Muscle of arm (tissue), 12 donors: ENCODE results near the gene PTGFRN. TPM values are rescaled to one million over a fixed set of nuclear protein-coding genes. Genes with fewer than 3 reads are reported as not detected.

ENCODE experiments used
- DNase-seq: peaks from one replicate; pipeline ENCODE4 v3.0.0-alpha.2; 2013
- polyA plus RNA-seq, 12 donors: library from polyadenylated mRNA; unstranded; fragments of 120-200 nt; gene quantifications; one replicate each; pipeline ENCODE4 v1.2.1, GENCODE V29; 2013; ENCODE audit not compliant: insufficient read length in 12 of 12

Gene PTGFRN
- polyA plus RNA-seq, 12 donors: 69.8 to 166 (median 137) TPM; not detected in 1

GRCh38 chr1:117029685-117030084, 120.0 kb downstream of the PTGFRN start:
- no peak for DNase-seq

GRCh38 chr1:117030271-117030877, 120.7 kb downstream of the PTGFRN start:
- DNase-seq: no peak

- no peak for DNase-seq
Measured at GRCh38 chr1:117032266-117032665, 122.5 kb downstream of the PTGFRN start.

GRCh38 chr1:117032681-117033539, 123.2 kb downstream of the PTGFRN start:
- no peak for DNase-seq

DNA sequence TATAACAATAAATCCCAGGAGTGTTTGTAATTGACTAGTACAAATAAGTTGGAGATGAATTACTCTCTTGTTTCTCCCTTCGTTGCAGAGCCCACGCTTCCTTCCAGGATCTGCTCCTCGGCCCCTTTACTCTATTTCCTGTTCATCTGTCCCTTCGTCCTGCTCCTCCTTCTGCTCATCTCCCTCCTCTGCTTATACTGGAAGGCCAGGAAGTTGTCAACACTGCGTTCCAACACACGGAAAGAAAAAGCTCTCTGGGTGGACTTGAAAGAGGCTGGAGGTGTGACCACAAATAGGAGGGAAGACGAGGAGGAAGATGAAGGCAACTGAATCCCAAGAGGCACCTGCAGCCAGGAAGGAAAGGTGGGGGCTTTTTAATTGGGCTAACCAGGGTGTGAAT, 124.1 kb downstream of the PTGFRN start:
- DNase-seq: no peak

- no peak for DNase-seq
Measured at GRCh38 chr1:117034791-117035290, 125.1 kb downstream of the PTGFRN start.

DNA sequence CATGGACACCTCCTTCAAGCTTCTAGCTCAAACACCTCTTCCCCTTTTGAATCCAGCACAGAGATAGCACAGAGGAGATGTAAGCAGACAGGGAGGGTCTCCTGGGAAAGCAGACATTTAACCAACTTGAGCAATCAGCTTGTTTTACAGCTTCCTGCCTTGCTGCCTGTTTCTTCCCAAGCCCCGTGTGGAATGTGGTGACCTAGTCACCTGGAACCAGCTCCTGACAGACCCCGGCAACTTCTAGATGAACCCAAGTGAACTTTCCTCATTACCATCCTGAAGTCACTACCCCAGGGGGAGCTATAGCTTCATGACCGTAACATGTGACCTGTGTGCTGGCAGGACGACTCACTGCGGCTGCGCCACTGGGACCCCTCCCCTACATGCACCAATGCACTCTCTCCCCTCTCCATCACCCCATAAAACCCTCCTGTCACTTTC, 126.3 kb downstream of the PTGFRN start:
- DNase-seq: no peak

DNA sequence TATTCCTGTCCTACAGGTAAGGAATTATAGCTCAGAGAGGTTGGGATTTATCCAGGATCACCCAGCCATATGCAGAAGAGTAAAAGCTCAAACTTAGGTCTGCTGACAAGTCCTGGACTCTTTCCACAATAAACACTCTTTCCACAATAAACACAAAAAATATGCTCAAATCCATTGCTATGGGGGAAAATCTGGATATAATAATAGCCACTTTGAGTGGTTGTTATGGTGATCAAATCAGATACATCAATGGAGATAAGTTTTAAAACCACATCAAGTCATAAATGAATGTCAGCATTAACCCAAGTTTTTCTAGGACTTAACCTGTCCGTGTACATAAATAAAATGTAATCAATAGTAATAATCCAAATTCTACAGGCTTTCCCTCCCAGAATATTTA, 128.1 kb downstream of the PTGFRN start:
- no peak for DNase-seq

- DNase-seq: no peak
Measured at GRCh38 chr1:117038236-117038635, 128.5 kb downstream of the PTGFRN start.

Other genes starting within 250 kb of the PTGFRN start
- 10 to 100 TPM in 11 of 12 donors, not detected in 1; 16.2 to 46.5 (median 28.2) TPM for gene IGSF3, start 242.2 kb upstream of the PTGFRN start, polyA plus RNA-seq
- gene CD2, start 155.5 kb upstream of the PTGFRN start, polyA plus RNA-seq: 1 to 10 TPM in 1 of 12 donors, under 1 TPM in 8, not detected in 3; 0.21 to 3.1 (median 0.32) TPM
- 10 to 100 TPM in 1 of 12 donors, 1 to 10 TPM in 10, not detected in 1; 3.2 to 31.0 (median 5.0) TPM for gene CD101, start 91.8 kb downstream of the PTGFRN start, polyA plus RNA-seq
- 10 to 100 TPM in 9 of 12 donors, 1 to 10 TPM in 2, not detected in 1; 8.8 to 23.4 (median 13.9) TPM for gene TTF2, start 150.4 kb downstream of the PTGFRN start, polyA plus RNA-seq
- 100 to 1,000 TPM in 1 of 12 donors, 10 to 100 TPM in 11; 10.5 to 122 (median 18.4) TPM for gene TRIM45, start 211.8 kb downstream of the PTGFRN start, polyA plus RNA-seq